Measurements from ENCODE around the gene CEP126.
"Not testable (repeated sequence)": the region's sequence is repeated elsewhere in the genome, so short reads cannot be mapped to it uniquely, and the experiment has no call there.

DNA sequence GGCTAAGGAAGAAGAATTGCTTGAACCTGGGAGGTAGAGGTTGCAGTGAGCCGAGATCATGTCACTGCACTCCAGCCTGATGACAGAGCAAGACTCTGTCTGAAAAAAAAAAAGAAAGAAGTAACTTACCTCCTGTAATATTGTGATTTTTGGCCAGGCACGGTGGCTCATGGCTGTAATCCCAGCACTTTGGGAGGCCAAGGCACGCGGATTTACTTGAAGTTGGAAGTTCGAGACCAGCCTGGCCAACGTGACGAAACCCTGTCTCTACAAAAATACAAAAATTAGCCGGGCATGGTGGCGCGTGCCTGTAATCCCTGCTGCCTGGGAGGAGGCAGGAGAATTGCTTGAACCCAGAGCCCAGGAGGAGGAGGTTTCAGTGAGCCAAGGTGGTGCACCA lies 49.4 kb downstream of the CEP126 start:
- TF ChIP-seq POLR2A (IDR thresholded peaks at IDR 0.05; ENCODE audit: low read depth, low read length); TAF1 (IDR thresholded peaks at IDR 0.05; ENCODE audit: borderline replicate concordance, low read depth, low read length): not testable (repeated sequence)

Data from GM12892 (cell line).